WTC11 (cell line): ENCODE data around the gene NRXN2.

ENCODE experiments used
- TF ChIP-seq, protein P1 (sequence below): fragments of 200-600 bp; IDR thresholded peaks from 2 replicates; pipeline ENCODE4 v1.8.0; 2022; ENCODE audit warnings: antibody characterized with exemption
- TF ChIP-seq, protein P2 (sequence below): sonication (generic); formaldehyde crosslinking; IDR thresholded peaks from 2 replicates; pipeline ENCODE4 v1.8.1; 2022; ENCODE audit warnings: low read depth, missing genetic modification reagents, borderline replicate concordance

DNA sequence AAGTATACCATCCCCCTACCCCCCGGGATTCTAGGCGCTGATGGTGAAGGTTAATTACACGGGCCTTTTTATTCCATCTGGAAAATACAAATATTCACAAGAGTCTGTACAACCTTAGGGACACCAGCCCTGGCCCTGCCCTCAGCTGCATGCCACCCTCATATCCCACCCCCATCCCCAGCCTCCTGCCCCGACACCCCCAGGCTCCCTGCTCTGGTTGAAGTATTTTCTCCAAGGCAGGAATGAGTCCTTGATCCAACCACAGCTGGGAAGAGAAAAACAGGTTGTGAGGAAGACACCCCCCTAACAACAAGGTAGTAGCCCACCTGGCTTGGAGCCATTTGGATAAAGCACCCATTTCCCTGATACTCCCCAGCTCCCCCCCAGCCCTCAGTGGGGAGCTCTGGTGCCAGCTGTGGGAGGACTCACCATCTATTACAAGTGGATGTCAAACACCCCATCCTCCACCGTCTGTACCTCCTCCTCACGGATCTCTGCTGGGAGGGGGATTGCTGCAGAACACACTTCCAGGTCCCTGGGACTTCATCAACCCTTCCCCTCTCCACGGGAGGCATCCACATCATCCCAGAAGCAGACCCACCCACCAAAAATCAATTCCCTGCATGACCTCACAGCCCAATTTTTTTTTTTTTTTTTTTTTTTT is 4.0 kb upstream of the NRXN2 start:
- TF ChIP-seq, protein P1, sequence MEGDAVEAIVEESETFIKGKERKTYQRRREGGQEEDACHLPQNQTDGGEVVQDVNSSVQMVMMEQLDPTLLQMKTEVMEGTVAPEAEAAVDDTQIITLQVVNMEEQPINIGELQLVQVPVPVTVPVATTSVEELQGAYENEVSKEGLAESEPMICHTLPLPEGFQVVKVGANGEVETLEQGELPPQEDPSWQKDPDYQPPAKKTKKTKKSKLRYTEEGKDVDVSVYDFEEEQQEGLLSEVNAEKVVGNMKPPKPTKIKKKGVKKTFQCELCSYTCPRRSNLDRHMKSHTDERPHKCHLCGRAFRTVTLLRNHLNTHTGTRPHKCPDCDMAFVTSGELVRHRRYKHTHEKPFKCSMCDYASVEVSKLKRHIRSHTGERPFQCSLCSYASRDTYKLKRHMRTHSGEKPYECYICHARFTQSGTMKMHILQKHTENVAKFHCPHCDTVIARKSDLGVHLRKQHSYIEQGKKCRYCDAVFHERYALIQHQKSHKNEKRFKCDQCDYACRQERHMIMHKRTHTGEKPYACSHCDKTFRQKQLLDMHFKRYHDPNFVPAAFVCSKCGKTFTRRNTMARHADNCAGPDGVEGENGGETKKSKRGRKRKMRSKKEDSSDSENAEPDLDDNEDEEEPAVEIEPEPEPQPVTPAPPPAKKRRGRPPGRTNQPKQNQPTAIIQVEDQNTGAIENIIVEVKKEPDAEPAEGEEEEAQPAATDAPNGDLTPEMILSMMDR: no peak
- TF ChIP-seq, protein P2, sequence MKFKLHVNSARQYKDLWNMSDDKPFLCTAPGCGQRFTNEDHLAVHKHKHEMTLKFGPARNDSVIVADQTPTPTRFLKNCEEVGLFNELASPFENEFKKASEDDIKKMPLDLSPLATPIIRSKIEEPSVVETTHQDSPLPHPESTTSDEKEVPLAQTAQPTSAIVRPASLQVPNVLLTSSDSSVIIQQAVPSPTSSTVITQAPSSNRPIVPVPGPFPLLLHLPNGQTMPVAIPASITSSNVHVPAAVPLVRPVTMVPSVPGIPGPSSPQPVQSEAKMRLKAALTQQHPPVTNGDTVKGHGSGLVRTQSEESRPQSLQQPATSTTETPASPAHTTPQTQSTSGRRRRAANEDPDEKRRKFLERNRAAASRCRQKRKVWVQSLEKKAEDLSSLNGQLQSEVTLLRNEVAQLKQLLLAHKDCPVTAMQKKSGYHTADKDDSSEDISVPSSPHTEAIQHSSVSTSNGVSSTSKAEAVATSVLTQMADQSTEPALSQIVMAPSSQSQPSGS: no peak
